CD4-positive, alpha-beta T cell treated with Interleukin-15 for 4 hours (primary cell): ENCODE data around the gene SEC22C.
"Not testable (repeated sequence)": the region's sequence is repeated elsewhere in the genome, so short reads cannot be mapped to it uniquely, and the experiment has no call there.

ENCODE experiments used
- DNase-seq: peaks from one replicate; pipeline ENCODE4 v3.0.0-alpha.2; 2020; ENCODE audit warnings: low spot score

SEC22C gene, protein sequence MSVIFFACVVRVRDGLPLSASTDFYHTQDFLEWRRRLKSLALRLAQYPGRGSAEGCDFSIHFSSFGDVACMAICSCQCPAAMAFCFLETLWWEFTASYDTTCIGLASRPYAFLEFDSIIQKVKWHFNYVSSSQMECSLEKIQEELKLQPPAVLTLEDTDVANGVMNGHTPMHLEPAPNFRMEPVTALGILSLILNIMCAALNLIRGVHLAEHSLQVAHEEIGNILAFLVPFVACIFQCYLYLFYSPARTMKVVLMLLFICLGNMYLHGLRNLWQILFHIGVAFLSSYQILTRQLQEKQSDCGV

DNA sequence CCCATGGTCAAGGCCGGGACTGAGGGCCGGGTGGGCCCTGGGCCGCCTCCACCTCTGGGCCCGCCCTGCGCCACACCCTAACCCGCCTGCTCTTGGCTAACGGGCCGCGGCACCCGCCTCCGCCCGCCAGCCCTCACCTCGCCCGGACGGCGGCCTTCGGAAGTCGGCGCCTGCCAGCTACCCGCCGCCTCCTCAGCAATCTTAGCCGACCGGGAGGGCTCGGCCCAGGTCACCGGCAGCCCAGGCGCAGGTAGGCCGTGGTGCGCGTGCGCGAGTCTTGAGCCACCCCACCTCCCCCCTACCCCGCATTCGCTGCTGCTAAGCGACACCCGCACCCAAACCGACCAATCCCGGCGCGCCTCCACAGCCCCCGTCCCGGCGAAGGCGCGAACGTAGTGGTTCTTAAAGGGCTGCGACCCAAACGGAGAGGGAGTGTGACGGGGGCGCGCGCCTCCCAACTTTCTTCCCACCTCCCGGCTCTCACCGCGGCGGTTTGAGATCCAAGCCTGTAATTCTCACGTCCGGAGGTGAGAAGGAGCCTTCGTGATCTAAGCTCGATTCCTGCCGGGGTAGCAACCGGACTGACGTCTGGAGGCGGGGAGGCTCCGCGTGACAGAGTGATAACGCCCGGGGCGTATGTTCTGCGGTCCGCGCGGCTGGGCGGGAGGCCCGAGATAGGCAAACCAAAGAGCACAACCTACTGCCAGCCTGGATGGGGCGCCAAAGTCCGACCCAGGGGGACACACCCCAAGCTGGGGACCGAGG lies at the start of gene SEC22C:
TSS of gene SEC22C (minus strand) at position 259 of the 765 bp plus-strand sequence. CDS start 12,921 bp downstream, outside the sequence.
- peak; percentile 95 for DNase-seq

DNA sequence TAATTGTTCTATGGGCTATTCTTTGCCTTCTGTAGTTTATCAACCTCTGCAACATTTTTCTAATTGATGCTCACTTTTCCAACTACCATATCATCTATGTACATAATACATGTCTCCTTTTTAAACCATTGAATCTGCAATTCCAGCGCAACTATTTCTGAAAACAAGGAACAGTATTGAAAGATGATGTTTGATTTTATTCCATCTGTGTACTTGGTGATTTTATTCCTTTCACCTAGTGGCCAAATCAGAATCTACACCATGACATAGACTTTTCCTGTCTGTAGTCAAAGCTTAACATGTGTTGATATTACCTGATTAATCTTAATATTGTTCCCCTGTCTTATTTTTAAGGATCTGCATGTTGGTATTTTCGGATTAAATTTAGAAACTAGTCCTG lies 31.7 kb upstream of the SEC22C start:
- DNase-seq: no peak

DNA sequence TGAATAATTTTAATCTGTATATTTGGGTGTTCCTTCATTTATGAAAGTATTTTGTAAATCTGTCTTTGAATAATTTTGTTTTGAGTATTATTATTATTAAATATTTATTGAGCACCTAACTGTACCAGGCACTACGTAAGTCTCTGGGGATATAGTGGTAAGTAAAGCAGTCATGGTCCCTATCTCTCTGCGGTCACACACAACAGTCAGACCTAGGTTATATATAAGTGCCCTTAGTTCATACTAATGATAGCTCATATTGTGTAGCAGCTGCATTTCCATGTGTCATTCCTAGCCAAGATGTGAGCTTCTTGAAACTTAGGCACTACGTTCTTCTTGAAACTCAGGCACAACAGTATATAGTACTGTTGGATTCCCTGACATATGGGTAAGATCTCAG lies 31.2 kb upstream of the SEC22C start:
- no peak for DNase-seq

DNA sequence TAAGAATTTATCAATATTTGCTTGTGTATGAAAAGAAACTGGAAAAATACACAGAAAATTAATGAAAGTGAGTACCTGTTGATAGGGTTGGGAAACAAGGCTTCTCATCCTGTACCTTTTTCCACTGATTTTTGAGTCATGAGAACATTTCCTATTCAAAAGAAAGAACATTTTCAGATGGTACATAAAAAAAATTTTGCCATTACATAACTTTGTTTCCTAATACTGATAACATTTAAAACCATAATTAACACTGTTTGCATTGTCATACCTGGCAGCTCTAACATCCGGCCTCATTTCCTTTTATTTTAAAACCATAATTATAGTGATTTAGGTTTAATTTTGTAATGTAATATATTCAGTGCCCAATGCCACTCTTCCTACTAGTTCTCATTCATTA lies 30.4 kb upstream of the SEC22C start:
- no peak for DNase-seq

DNA sequence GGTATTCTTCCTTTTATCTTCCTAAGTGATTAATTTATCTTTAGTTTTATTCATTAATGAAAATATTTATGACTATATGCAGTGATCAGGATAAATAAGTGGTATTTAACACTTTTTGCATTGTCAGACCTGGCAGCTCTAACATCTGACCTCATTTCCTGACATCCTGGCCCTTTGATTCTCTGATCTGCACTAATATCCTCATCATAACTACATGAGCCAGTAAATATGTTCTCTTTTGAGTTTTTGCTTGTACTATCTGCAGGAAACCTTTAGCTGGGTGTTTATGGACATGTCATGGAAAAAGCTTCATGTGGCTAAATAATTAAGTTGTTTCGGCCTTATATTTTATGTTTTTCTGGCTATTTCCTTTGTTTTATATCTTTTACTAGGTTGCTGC lies 29.2 kb upstream of the SEC22C start:
- peak; percentile 31 for DNase-seq

DNA sequence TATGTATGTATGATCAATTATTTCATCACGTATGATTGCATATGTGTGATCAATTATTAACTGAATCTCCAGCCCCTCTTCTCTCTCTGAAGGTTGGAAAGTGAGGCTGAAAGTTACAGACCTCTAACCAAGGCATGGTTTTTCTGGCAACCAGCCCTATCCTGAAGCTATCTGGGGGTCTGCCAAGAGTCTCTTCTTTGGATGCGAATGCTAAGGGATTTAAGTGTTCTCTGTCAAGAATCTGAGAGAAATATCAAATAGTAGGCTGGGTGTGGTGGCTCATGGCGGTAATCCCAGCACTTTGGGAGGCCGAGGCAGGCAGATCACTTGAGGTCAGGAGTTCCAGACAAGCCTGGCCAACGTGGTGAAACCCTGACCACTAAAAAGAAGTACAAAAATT lies 26.8 kb upstream of the SEC22C start:
- DNase-seq: no peak

DNA sequence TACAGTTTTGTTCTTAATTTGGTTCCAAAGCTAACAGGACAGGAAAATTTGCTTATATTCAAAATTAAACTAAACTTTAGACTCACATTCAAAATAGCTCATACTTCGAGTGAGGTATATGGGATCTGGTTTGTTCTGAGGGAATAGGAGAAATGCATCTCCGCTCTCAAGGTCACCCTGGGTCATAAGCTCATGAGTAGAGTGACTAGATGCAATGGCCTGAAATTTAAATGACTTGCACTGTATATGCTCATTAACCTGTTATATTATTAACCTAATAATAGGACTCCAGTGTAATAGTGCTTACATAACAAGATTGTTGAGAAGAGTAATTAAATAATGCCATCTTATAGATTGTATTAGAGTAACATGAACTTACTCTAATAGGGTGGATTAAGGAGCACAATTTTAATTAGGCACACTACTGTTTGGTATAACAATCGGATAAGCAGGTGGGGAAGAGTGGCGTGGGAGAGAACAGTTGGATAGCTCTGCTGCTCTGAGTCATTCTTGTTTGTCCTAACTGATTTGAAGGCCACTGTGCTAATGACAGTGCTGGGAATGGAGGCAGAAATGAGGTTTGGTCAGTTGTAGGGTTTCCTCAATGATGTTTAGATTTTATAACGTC lies 23.9 kb upstream of the SEC22C start:
- no peak for DNase-seq

DNA sequence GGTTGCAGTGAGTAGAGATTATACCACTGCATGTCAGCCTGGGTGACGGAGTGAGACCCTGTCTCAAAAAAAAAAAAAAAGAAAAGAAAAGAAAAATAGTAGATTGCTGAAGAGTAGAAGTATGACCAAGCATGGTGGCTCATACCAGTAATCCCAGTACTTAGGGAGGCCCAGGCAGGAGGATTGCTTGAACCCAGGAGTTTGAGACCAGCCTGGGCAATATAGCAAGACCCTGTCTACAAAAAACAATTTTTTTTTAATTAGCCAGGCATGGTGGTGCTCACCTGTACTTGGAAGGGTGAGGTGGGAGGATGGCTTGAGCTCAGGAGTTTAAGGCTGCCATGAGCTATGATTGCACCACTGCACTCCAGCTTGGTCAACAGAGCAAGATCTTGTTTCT lies 21.2 kb upstream of the SEC22C start:
- DNase-seq: no peak

DNA sequence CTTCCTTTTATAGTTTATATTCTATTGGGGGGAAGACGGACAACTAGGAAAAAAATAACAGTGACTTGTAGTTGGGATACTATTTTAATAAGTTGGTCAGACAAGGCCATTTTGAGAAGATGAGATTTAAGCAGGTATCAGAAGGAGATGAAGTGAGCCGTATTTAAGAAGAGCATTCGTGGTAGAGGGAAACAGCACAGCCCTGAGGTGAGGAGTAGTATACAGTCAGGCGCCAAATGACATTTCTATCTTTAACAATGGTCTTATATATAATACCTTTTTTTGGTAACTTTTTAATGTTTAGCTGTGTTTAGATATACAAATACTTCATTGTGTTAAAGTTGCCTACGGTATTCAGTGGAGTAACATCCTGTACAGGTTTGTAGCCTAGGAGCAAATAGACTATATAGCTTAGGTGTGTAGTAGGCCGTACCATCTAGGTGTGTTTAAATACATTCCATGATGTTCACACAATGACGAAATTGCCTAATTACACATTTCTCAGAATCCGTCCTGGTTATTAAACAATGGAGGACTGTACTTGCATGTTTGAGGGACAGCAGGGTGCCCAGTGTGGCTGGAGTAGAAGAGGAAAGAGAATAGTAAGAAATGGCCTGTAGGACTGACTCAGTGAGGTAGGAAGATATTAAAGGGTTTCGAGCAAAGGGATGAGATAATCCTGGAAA lies 20.3 kb upstream of the SEC22C start:
- DNase-seq: peak; percentile 30

DNA sequence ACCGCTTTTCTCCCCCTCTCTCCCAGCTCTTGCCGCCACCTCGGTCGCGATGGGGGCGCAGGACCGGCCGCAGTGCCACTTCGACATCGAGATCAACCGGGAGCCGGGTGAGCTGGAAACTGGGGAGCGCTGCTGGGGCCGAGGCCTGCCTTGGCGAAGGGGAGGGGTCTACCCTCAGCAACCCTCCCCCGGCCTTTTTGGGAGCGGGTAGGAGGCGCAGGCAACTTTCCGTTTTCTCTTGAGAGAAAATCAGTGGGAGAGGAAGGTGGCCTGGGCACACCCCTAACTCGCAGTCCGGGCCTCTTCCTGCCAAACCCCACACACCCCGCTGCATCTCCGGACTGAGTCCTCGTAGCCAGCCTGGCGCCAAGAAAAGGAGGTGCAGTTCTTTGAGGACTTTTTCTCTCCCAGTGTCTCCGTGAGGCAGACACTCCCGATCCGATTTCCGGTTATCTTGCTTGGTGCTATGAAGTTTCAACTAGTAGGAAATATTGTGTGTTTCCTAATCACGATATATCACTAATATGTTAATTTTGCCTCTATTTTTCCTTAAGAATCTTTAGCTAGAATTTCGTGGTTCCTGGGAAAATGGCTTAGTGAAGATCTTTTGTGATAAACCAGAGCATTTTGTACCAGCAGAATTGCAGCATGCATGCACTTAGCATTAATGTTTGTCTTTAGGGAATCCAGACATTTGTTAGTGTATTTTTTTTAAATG lies 19.4 kb upstream of the SEC22C start:
- DNase-seq: peak; percentile 51

DNA sequence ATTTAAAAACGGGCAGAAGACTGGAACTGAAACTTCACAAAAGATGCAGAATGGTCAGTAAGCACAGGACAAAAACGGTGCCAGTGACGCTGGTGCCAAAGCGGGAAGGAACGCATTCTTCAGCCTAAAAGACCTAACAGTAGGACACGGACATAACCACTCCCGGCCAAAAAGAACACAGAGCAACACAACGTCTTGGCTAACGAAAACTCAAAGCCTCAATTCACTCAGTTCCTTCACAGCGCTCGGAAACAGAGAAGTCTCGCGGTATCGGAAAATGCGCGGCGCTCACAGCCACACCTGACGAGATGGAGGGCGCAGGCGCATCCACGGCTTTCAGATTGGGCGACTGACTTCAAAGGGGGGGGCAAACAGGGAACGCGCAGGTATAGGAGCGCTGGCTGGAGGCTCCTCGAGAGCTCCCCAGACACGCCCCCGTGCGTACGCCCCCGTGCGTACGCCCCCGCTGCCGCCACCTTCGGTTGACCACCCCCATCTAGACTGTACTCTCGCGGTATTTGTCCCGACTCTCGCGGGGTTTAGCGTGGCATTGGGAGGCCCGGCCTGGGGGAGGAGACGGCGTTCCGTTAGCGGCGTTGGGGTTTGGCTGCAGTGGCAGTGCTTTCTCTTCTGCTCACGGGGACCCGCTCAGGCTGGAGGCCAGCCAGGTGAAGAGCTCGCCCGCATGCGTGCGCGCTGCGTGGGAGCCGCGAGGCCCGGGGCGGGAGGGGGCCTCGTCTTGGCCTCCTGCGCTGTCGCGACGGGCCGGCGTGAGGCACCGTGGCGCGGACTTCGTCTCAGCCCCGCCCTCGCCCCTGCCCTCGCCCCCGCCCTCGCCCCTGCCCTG lies 18.6 kb upstream of the SEC22C start, which contains the start of gene NKTR:
TSS of gene NKTR (plus strand) at position 576 of the 847 bp plus-strand sequence. CDS start 321 bp downstream, outside the sequence.
- peak; percentile 100 for DNase-seq

DNA sequence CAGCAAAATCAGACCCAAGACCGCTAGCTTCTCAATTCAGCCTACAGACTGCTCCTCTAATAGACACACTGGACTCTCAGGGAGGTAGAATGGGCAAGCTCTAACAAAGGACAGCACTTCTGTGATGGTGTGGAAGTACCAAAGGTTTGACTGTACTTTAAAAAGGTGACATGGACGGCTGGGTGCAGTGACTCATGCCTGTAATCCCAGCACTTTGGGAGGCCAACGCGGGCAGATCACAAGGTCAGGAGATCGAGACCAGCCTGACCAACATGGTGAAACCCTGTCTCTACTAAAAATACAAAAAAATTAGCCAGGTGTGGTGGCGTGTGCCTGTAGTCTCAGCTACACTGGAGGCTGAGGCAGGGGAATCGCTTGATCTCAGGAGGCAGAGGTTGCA lies 15.3 kb upstream of the SEC22C start:
- not testable (repeated sequence) for DNase-seq

DNA sequence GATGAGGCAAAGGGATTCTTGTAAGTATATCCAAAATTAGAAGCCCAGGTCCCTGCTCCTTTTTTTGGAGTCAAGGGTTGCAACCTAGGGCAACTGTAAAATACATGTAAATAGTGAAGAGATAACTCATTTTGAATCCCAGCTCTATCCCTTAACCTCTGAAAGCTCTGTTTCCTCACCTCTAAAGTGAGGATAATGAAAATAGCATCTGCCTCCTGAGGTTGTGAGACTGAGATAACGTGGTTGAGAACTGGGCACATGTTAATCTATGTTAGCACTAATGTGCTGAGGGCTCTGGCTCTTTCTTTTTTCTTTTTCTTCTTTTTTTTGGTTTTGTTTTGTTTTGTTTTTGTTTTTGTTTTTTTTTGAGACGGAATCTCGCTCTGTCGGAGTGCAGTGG lies 13.9 kb upstream of the SEC22C start:
- DNase-seq: no peak

DNA sequence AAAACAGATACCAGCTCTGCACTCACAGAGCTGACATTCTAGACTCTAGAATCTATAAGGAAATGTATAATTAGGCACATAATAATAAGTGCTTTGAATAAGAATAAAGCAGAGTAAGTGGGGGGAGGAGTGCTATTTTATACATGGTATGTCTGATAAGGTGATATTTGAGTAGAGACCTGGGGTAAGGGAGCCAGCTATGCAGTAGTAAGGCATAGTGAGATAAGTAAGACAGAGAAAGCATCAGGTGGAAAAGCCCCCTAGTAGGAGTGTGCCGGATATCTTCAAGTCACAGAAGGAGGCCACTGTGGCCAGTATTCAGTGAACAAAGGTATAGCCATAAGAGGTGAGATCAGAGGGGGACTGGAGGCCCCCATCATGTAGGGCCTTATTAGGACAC lies 11.9 kb upstream of the SEC22C start:
- DNase-seq: no peak

DNA sequence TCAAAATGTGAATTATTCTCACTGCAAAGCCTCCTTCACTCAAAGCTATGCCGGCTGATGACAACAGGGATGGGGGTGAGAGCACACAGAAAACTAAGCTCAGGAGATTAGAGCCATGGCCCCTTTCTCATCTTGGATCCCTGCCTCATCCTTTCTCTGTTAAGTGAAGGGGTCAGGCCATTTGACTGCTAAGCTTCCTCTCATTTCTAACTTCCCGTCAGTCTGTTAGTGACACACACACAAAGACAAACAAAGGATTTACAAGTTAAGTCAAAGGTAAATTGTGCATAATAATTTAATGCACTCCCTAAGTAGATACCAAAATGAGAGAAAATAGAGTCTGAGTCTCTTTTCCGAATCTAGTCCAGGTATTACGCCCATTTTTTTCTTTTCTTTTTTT lies 10.0 kb upstream of the SEC22C start:
- no peak for DNase-seq

DNA sequence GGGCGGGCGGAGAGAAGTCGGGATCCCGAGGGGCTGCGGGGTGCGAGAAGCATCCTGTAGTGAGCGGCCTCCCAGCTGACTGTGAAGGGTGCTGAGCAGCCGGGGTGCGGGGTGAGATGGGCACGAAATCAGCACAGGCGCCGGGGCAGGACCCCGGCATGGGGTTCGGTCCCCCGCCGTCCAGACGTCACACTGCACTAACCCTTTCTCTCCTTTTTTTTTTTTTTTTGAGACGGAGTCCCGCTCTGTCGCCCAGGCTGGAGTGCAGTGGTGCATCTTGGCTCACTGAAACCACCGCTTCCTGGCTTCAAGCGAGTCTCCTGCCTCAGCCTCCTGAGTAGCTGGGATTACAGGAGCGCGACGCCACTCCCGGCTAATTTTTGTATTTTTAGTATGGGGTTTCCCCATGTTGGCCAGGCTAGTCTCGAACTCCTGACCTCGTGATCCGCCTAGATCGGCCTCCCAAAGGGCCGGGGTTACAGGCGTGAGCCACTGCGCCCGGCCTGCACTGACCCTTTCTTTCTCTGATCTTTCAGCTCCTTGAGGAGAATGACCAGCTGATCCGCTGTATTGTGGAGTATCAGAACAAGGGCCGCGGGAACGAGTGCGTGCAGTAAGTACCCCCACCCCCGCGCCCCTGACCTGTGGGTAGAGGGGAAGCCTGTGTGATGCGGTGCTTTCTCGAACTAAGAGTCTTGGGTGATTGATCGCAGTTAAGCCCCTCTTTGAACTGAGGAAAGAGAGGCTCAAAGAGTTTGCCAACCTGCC lies 9.4 kb upstream of the SEC22C start:
- no peak for DNase-seq

DNA sequence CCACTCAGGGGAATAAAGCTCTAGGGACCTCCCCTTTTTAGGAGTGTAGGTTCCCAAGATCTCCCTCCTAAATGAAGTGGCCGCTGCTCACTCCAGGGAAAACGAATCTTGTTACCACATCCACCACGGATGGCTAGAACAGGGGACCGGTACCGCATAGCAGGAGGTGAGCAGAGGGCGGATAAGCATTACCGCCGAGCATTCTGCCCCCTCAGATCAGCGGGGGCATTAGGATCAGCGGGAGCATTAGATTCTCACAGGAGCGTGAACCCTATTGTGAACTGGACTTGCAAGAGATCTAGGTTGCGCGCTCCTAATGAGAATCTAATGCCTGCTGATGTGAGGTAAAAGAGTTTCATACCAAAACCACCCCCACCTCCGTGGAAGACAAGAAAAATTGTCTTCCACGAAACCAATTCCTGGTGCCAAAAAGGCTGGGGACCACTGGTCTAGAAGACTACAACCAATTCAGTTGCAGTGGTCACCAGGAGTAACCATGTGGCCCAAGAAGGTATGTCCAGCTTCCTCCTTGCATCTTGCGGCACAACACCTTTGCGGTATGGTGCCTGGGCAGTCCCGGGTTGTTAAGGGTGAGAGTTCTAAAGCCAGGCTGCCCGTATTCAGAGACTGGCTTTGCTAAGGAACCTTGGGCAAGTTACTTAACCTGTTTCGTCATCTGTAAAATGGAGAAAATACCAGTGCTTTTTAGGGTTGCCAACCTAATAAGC lies 7.8 kb upstream of the SEC22C start:
- no peak for DNase-seq

DNA sequence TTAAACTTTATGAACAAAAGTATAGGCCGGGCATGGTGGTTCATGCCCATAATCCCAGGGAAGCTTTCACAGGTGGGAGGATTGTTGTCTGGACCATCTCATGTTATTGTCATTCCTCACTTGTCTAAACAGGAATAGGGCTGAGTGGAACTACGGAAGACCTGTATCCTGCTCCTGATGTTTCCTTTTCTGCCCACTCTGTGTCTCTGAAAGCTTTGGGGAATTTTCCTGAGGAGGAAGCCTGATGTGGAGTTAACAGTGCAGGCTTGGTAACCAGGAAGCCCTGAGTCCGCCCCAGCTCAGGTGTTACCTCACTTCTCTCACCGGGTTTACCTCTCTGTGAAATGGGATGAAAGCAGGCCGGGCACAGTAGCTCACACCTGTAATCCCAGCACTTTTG lies 6.9 kb upstream of the SEC22C start:
- no peak for DNase-seq

DNA sequence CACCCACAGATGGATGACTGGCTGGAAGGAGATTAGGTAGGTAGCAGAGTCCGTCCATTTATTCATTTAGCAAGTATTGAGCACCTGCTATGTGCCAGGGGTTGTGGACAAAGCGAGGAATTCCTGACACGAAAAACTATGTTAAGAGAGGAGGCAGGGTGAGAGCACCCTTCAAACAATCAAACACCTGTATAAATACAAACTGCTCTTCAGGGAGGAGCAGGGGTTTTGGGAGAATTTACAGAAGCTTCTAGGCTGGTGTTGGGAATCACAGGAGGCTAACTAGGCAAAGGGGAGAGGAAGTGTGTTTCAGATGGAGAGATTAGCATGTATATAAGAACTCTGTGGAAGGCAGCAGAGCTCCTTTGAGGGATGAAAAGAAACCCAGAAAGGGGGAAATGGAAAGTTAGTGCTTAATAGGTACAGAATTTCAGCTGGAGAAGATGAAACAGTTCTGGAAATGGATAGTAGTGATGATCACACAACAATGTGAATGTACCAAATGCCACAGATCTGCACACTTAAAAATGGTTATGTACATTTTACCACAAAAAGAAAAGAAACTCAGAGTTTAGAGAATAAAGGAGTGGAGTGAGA lies 805 bp upstream of the SEC22C start:
- DNase-seq: no peak
